ENCODE results near the gene BCKDK. TPM values are rescaled to one million over a fixed set of nuclear protein-coding genes. Genes with fewer than 3 reads are reported as not detected.
"Not testable (repeated sequence)": the region's sequence is repeated elsewhere in the genome, so short reads cannot be mapped to it uniquely, and the experiment has no call there.

The BCKDK gene
- total RNA-seq, 2 donors from 2014 or later: 52.0 to 62.3 TPM

GRCh38 chr16:31094088-31094423 lies 14.1 kb upstream of the BCKDK start:
- Histone ChIP-seq H3K27me3 (no peaks in the 10 kb centered on the region), H3K27ac (peak overlapping the region; percentile 85 to 86), H3K9me3 (no peaks in the 10 kb centered on the region), H3K4me3 (peak overlapping the region; percentile 63 to 88), H3K36me3 (peaks cover 15% of the 10 kb centered on the region), H3K4me1 (peaks cover 0 to 26% of the 10 kb centered on the region in 2 donors)
- DNase-seq (ENCODE audit: low spot score): no peak
- no peak for TF ChIP-seq CTCF (IDR thresholded peaks at IDR 0.05)

GRCh38 chr16:31094424-31095120 lies 13.6 kb upstream of the BCKDK start, which contains the start of gene VKORC1:
Gene VKORC1 (minus strand): TSS chr16:31094797. CDS start chr16:31094729, 68 bp downstream.
- peak; percentile 98 for DNase-seq (ENCODE audit: low spot score)
- peaks cover 0 to 26% of the 10 kb centered on the region in 2 donors for H3K4me1 ChIP-seq
- TF ChIP-seq CTCF (IDR thresholded peaks at IDR 0.05): no peak

GRCh38 chr16:31099860-31100638 lies 8.1 kb upstream of the BCKDK start:
- Histone ChIP-seq H3K4me3 (no peak overlapping the region), H3K9me3 (no peaks in the 10 kb centered on the region), H3K4me1 (peaks cover 0 to 7% of the 10 kb centered on the region in 2 donors), H3K27ac (no peak overlapping the region), H3K27me3 (no peaks in the 10 kb centered on the region), H3K36me3 (no peaks in the 10 kb centered on the region)
- no peak for TF ChIP-seq CTCF (IDR thresholded peaks at IDR 0.05)
- DNase-seq (ENCODE audit: low spot score): no peak

More at GRCh38 chr16:31094424-31095120, 13.6 kb upstream of the BCKDK start, which contains the start of gene VKORC1:
- Histone ChIP-seq H3K27me3 (no peaks in the 10 kb centered on the region), H3K36me3 (peaks cover 12% of the 10 kb centered on the region), H3K4me3 (peak within 1 kb of the TSS; percentile 63 to 88), H3K9me3 (no peaks in the 10 kb centered on the region), H3K27ac (peak within 1 kb of the TSS; percentile 85 to 86)

- not testable (repeated sequence) for H3K4me1 ChIP-seq; H3K36me3 ChIP-seq; H3K4me3 ChIP-seq; H3K27ac ChIP-seq; DNase-seq (ENCODE audit: low spot score); H3K27me3 ChIP-seq; H3K9me3 ChIP-seq
Observed at GRCh38 chr16:31100876-31101641, 7.1 kb upstream of the BCKDK start.

- Histone ChIP-seq H3K4me3 (peak overlapping the region in 1 of 2 donors; percentile 29), H3K9me3 (no peaks in the 10 kb centered on the region), H3K27ac (peak overlapping the region; percentile 63 to 71), H3K27me3 (no peaks in the 10 kb centered on the region), H3K36me3 (peaks cover 15% of the 10 kb centered on the region), H3K4me1 (peaks cover 0 to 24% of the 10 kb centered on the region in 2 donors)
- DNase-seq (ENCODE audit: low spot score): peak; percentile 92
- peak; percentile 78 to 97 for TF ChIP-seq CTCF (IDR thresholded peaks at IDR 0.05)
Observed at GRCh38 chr16:31105677-31106213, 2.4 kb upstream of the BCKDK start.
